ENCODE measurements around the gene SH3PXD2B.

Gene SH3PXD2B

GRCh38 chr5:172425402-172425801 lies 28.9 kb downstream of the SH3PXD2B start:
- Histone ChIP-seq H3K27me3 (ENCODE audit: insufficient read depth, poor library complexity, severe bottlenecking) (no peaks in the 10 kb centered on the region), H3K27ac (replicated peaks) (no peak overlapping the region), H3K4me3 (replicated peaks; ENCODE audit: insufficient read depth, low read length) (no peak overlapping the region)
- no peak for TF ChIP-seq REST (IDR thresholded peaks at IDR 0.05; ENCODE audit: insufficient replicate concordance, low read depth)
- no peak for TF ChIP-seq GABPA (IDR thresholded peaks at IDR 0.05; ENCODE audit: low read depth)
- TF ChIP-seq CTCF (IDR thresholded peaks at IDR 0.05; ENCODE audit: insufficient read depth, low read length), result no peak
- TF ChIP-seq SPI1 (IDR thresholded peaks at IDR 0.05; ENCODE audit: borderline replicate concordance, low read depth), result no peak
- TF ChIP-seq POLR2AphosphoS5 (IDR thresholded peaks at IDR 0.05; ENCODE audit: low read depth), result no peak
- no peak for DNase-seq (ENCODE audit: low read depth in 1 of 2, low spot score in 1 of 2)

GRCh38 chr5:172424808-172425207 lies 29.5 kb downstream of the SH3PXD2B start:
- no peaks in the 10 kb centered on the region for H3K27me3 ChIP-seq (ENCODE audit: insufficient read depth, poor library complexity, severe bottlenecking)
- H3K4me3 ChIP-seq (replicated peaks; ENCODE audit: insufficient read depth, low read length), result no peak overlapping the region

GRCh38 chr5:172424111-172424490 lies 30.2 kb downstream of the SH3PXD2B start:
- Histone ChIP-seq H3K27me3 (ENCODE audit: insufficient read depth, poor library complexity, severe bottlenecking) (no peaks in the 10 kb centered on the region), H3K27ac (replicated peaks) (no peak overlapping the region), H3K4me3 (replicated peaks; ENCODE audit: insufficient read depth, low read length) (no peak overlapping the region)
- DNase-seq (ENCODE audit: low read depth in 1 of 2, low spot score in 1 of 2), result no peak
- TF ChIP-seq SPI1 (IDR thresholded peaks at IDR 0.05; ENCODE audit: borderline replicate concordance, low read depth), result no peak
- TF ChIP-seq GABPA (IDR thresholded peaks at IDR 0.05; ENCODE audit: low read depth), result no peak
- TF ChIP-seq REST (IDR thresholded peaks at IDR 0.05; ENCODE audit: insufficient replicate concordance, low read depth), result no peak
- no peak for TF ChIP-seq CTCF (IDR thresholded peaks at IDR 0.05; ENCODE audit: insufficient read depth, low read length)
- TF ChIP-seq POLR2AphosphoS5 (IDR thresholded peaks at IDR 0.05; ENCODE audit: low read depth), result no peak

More at GRCh38 chr5:172424808-172425207, 29.5 kb downstream of the SH3PXD2B start:
- no peak for DNase-seq (ENCODE audit: low read depth in 1 of 2, low spot score in 1 of 2)
- H3K27ac ChIP-seq (replicated peaks), result no peak overlapping the region
- no peak for TF ChIP-seq POLR2AphosphoS5 (IDR thresholded peaks at IDR 0.05; ENCODE audit: low read depth)
- TF ChIP-seq REST (IDR thresholded peaks at IDR 0.05; ENCODE audit: insufficient replicate concordance, low read depth), result no peak
- TF ChIP-seq GABPA (IDR thresholded peaks at IDR 0.05; ENCODE audit: low read depth), result no peak
- no peak for TF ChIP-seq SPI1 (IDR thresholded peaks at IDR 0.05; ENCODE audit: borderline replicate concordance, low read depth)
- TF ChIP-seq CTCF (IDR thresholded peaks at IDR 0.05; ENCODE audit: insufficient read depth, low read length), result no peak
